Spleen (tissue), 11 donors: Measurements from ENCODE around the gene KANK2. TPM values are rescaled to one million over a fixed set of nuclear protein-coding genes. Genes with fewer than 3 reads are reported as not detected.

ENCODE experiments used
- DNase-seq: peaks from one replicate; pipeline ENCODE4 v3.0.0-alpha.2; 2020
- H3K27ac ChIP-seq, 8 donors: fragments of 200-600 bp; sonication (generic) in 7 of 8; 1 replicate in 4 of 8; 2 replicates in 4 of 8; pipeline versions ENCODE4 v1.5.0 to v1.8.0; 2016 to 2021; ENCODE audit warnings: inconsistent platforms in 4 of 8, mild to moderate bottlenecking in 4 of 8, moderate library complexity in 1 of 8
- H3K27me3 ChIP-seq, 7 donors: fragments of 200-600 bp; sonication (generic) in 6 of 7; replicated peaks in 1 of 7; 1 replicate in 4 of 7; 2 replicates in 3 of 7; pipeline versions ENCODE4 v1.5.0 to v1.8.0; 2016 to 2021; ENCODE audit warnings: inconsistent platforms in 3 of 7, mild to moderate bottlenecking in 1 of 7
- H3K36me3 ChIP-seq, 6 donors: fragments of 200-600 bp; sonication (generic) in 5 of 6; 1 replicate in 4 of 6; 2 replicates in 2 of 6; pipeline versions ENCODE4 v1.5.0 to v1.8.0; 2016 to 2021; ENCODE audit warnings: inconsistent platforms in 2 of 6
- H3K4me1 ChIP-seq, 6 donors: fragments of 200-600 bp; sonication (generic) in 5 of 6; 1 replicate in 3 of 6; 2 replicates in 3 of 6; pipeline versions ENCODE4 v1.5.0 to v1.8.0; 2016 to 2021; ENCODE audit warnings: inconsistent platforms in 3 of 6
- H3K4me3 ChIP-seq, 8 donors: fragments of 200-600 bp; sonication (generic) in 7 of 8; 1 replicate in 4 of 8; 2 replicates in 4 of 8; pipeline versions ENCODE4 v1.5.0 to v1.8.0; 2016 to 2021; ENCODE audit warnings: inconsistent platforms in 4 of 8, mild to moderate bottlenecking in 4 of 8, moderate library complexity in 2 of 8
- H3K9me3 ChIP-seq, 8 donors: fragments of 200-600 bp; sonication (generic) in 7 of 8; 1 replicate in 4 of 8; 2 replicates in 4 of 8; pipeline versions ENCODE4 v1.5.0 to v1.8.0; 2016 to 2021; ENCODE audit warnings: inconsistent platforms in 4 of 8
- POLR2A ChIP-seq, 3 donors: fragments of 450-650 bp; IDR thresholded peaks; one replicate each; pipeline ENCODE4 v1.5.1; 2017; ENCODE audit warnings: antibody characterized with exemption in 3 of 3, mild to moderate bottlenecking in 1 of 3
- POLR2AphosphoS5 ChIP-seq, 3 donors: sonication (generic); formaldehyde crosslinking; IDR thresholded peaks; one replicate each; pipeline ENCODE4 v1.5.1; 2017; ENCODE audit warnings: antibody characterized with exemption in 3 of 3
- WGBS, 5 donors: extraction: QIAGEN DNeasy Blood & Tissue Kit in 3 of 5; methylation state at CpG; one replicate each; pipeline versions ENCODE4 v1.1.5 to v1.1.7; 2013 to 2018; 5-methylcytosine and 5-hydroxymethylcytosine counted together
- intact Hi-C: fragments of 100-400 bp; cut with DNase I; formaldehyde crosslinking; loops from one replicate; pipeline ENCODE4 v1.15.0; 2023; ENCODE audit warnings: low total_unique reads
- polyA plus RNA-seq, 3 donors: library from polyadenylated mRNA; stranded (reverse); fragments of 200-250 nt; gene quantifications; one replicate each; pipeline ENCODE4 v1.2.1, GENCODE V29; 2013
- total RNA-seq, 7 donors: library from RNA; depleted of rRNA in 3 of 7; stranded (reverse); fragments of >200 nt in 3 of 7; fragmentation: NEBNext Ultra II Directional in 4 of 7; extraction: Animal tissue kit (Norgen Biotek cat#: 25700) in 4 of 7; gene quantifications; one replicate each; pipeline versions ENCODE4 v1.1.0 to v1.2.1, GENCODE V29; 2016 to 2021
- TF ChIP-seq, protein P1 (sequence below), 11 experiments: fragments of 200-600 bp in 7 of 11; fragments of 450-650 bp in 4 of 11; sonication (generic) in 4 of 11; IDR thresholded peaks in 8 of 11; conservative IDR thresholded peaks in 3 of 11; 1 replicate in 7 of 11; 2 replicates in 4 of 11; pipeline versions ENCODE4 v1.4.0 to v1.8.0; 2016 to 2021; ENCODE audit warnings: antibody characterized with exemption in 11 of 11, inconsistent platforms in 4 of 11, mild to moderate bottlenecking in 1 of 11
- donor health status: healthy with polysubstance abuse.
- donor health status: DM: no; HTN: no; CAD: no; lungs with moderate emphysema.
- donor health status: DM: no; HTN: no; CAD: no.
- donor health status: Bipolar disorder and iron deficiency.
- donor health status: healthy.
- donor health status: DM: no; HTN: no; CAD: no.
- donor health status: DM: yes; HTN: yes; CAD: no.

The KANK2 gene
- total and polyA plus RNA-seq, 10 donors, result 16.3 to 144 (median 84.5) TPM

DNA sequence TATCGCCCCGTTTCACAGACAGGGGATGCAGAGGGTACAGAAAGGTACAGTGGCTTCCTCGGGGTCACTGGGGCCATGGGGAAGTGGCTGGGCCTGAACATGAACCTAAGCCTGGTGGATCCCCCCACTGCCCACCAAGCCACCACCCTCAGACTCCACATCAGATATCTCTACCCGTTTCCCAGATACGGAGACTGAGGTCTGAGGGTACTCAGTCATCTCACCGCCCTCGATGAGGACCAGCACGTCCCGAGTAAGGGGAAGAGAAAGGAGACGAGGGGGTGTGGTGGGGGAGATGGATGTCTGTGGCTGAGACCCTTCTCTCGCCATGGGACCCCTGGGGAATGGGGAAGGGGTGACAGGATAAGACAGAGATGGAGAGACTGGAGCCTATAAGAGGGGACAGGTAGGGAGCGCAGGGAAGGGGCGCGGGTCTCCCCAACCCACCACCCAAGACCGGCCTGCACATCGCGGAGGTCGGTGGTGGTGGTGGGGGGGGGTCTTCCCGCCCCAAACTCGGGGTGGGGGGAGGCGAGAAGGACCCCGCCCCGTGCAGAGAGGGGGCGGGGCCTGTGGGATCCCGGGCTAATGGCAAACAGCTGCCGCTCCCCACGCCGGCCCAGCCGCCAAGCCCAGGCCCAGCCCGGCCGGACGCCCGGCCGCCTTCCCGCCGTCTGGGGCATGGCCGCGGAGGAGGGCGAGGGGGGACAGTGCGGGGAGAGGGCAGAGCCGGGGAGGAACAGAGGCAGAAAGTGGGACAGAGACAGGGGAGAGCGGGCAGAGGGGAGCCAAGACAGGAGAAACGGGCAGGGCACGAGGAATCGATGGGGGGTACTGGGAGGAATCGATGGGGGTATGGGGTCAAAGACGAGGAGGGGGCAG, 698 bp downstream of the KANK2 start:
- TF ChIP-seq POLR2A (IDR thresholded peaks at IDR 0.05) (no peak), POLR2AphosphoS5 (IDR thresholded peaks at IDR 0.05) (no peak)
- TF ChIP-seq, protein P1, sequence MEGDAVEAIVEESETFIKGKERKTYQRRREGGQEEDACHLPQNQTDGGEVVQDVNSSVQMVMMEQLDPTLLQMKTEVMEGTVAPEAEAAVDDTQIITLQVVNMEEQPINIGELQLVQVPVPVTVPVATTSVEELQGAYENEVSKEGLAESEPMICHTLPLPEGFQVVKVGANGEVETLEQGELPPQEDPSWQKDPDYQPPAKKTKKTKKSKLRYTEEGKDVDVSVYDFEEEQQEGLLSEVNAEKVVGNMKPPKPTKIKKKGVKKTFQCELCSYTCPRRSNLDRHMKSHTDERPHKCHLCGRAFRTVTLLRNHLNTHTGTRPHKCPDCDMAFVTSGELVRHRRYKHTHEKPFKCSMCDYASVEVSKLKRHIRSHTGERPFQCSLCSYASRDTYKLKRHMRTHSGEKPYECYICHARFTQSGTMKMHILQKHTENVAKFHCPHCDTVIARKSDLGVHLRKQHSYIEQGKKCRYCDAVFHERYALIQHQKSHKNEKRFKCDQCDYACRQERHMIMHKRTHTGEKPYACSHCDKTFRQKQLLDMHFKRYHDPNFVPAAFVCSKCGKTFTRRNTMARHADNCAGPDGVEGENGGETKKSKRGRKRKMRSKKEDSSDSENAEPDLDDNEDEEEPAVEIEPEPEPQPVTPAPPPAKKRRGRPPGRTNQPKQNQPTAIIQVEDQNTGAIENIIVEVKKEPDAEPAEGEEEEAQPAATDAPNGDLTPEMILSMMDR (IDR thresholded peaks at IDR 0.05 in 8 of 11, conservative IDR thresholded peaks at IDR 0.05 in 3 of 11), result no peak
- peaks cover 0 to 50% (median 2%) of the 10 kb centered on the region in 6 donors for H3K36me3 ChIP-seq
- H3K27me3 ChIP-seq, result peaks cover 0 to 28% (median 4%) of the 10 kb centered on the region in 7 donors
- H3K27ac ChIP-seq, result peak overlapping the region in 7 of 8 donors; percentile 22 to 87 (median 82)
- peak overlapping the region; percentile 64 to 91 (median 70) for H3K4me3 ChIP-seq
- WGBS, 5 donors, result 12 to 16% (median 13%) methylated on average over 42 to 47 of the region's 47 CpGs
- intact Hi-C loops, result no loop called here
- H3K9me3 ChIP-seq, result peaks cover 0 to 5% (median 0%) of the 10 kb centered on the region in 8 donors
- H3K4me1 ChIP-seq, result peaks cover 12 to 72% (median 39%) of the 10 kb centered on the region in 6 donors
- DNase-seq, result peak; percentile 79

DNA sequence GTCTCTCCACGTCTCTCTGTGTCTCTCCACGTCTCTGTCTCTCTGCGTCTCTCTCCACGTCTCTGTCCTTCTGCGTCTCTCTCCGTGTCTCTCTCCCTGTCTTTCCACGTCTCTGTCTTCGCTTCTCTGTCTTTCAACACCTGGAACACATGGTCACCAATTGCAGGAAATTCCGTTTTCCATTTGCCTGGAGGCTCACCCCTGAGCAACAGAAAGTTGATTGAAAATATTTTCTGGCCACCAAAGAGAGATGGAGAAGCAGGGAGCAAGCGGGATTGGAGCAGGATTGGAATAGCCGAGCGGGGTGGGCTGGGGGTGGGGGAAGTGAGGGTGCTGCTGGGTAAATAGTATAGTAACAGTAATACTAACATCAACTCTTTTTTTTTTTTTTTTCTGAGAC, 1.7 kb downstream of the KANK2 start:
- WGBS, 5 donors, result 67 to 81% (median 78%) methylated on average over 12 of the region's 12 CpGs
- peaks cover 0 to 28% (median 4%) of the 10 kb centered on the region in 7 donors for H3K27me3 ChIP-seq
- H3K27ac ChIP-seq, result peak overlapping the region in 6 of 8 donors; percentile 26 to 85 (median 70)
- TF ChIP-seq POLR2A (IDR thresholded peaks at IDR 0.05) (no peak), POLR2AphosphoS5 (IDR thresholded peaks at IDR 0.05) (no peak)
- TF ChIP-seq, protein P1 (IDR thresholded peaks at IDR 0.05 in 8 of 11, conservative IDR thresholded peaks at IDR 0.05 in 3 of 11), result no peak
- H3K4me3 ChIP-seq, result peak overlapping the region in 6 of 8 donors; percentile 22 to 91 (median 74)
- H3K36me3 ChIP-seq, result peaks cover 0 to 44% (median under 1%) of the 10 kb centered on the region in 6 donors
- DNase-seq, result no peak
- H3K4me1 ChIP-seq, result peaks cover 12 to 81% (median 45%) of the 10 kb centered on the region in 6 donors
- intact Hi-C loops, result no loop called here
- H3K9me3 ChIP-seq, result peaks cover 0 to 5% (median 0%) of the 10 kb centered on the region in 8 donors

- Histone ChIP-seq H3K4me1 (peaks cover 12 to 89% (median 48%) of the 10 kb centered on the region in 6 donors), H3K36me3 (peaks cover 0 to 40% (median 0%) of the 10 kb centered on the region in 6 donors), H3K4me3 (peak overlapping the region in 7 of 8 donors; percentile 9 to 91 (median 71)), H3K27me3 (peaks cover 0 to 28% (median 4%) of the 10 kb centered on the region in 7 donors), H3K9me3 (peaks cover 0 to 5% (median 0%) of the 10 kb centered on the region in 8 donors), H3K27ac (peak overlapping the region in 6 of 8 donors; percentile 26 to 85 (median 60))
- intact Hi-C loops, result no loop called here
- TF ChIP-seq, protein P1 (IDR thresholded peaks at IDR 0.05 in 8 of 11, conservative IDR thresholded peaks at IDR 0.05 in 3 of 11), result no peak
- no peak for TF ChIP-seq POLR2A (IDR thresholded peaks at IDR 0.05)
- peak in 1 of 3 donors; percentile 9 for TF ChIP-seq POLR2AphosphoS5 (IDR thresholded peaks at IDR 0.05)
- DNase-seq, result no peak
- WGBS, 5 donors, result 17 to 23% (median 20%) methylated on average over 15 to 20 of the region's 20 CpGs
Observed at GRCh38 chr19:11194656-11195558, 2.4 kb downstream of the KANK2 start.
